Vagina (tissue), 2 donors: Measurements from ENCODE around the gene FAM241A. TPM values are rescaled to one million over a fixed set of nuclear protein-coding genes. Genes with fewer than 3 reads are reported as not detected.
"Not testable (repeated sequence)": the region's sequence is repeated elsewhere in the genome, so short reads cannot be mapped to it uniquely, and the experiment has no call there.

Experiments used
- DNase-seq, 2 donors: peaks; one replicate each; pipeline ENCODE4 v3.0.0-alpha.2; 2017; ENCODE audit errors: extremely low spot score in 2 of 2
- H3K27ac ChIP-seq: fragments of 200-600 bp; sonication (generic); one replicate; pipeline ENCODE4 v1.5.1; 2019
- H3K27me3 ChIP-seq: fragments of 200-600 bp; sonication (generic); one replicate; pipeline ENCODE4 v1.5.1; 2019
- H3K36me3 ChIP-seq, 2 donors: fragments of 200-600 bp; sonication (generic); one replicate each; pipeline ENCODE4 v1.5.1; 2017 to 2019
- H3K4me1 ChIP-seq: fragments of 200-600 bp; sonication (generic); one replicate; pipeline ENCODE4 v1.5.1; 2019
- H3K4me3 ChIP-seq, 2 donors: fragments of 200-600 bp; sonication (generic); 1 replicate in 1 of 2; 2 replicates in 1 of 2; pipeline ENCODE4 v1.5.1; 2016 to 2019
- H3K9me3 ChIP-seq: fragments of 200-600 bp; sonication (generic); one replicate; pipeline ENCODE4 v1.5.1; 2019
- CTCF ChIP-seq, 3 experiments: fragments of 450-650 bp in 2 of 3; fragments of 200-600 bp in 1 of 3; sonication (generic) in 1 of 3; IDR thresholded peaks; one replicate each; pipeline ENCODE4 v1.5.1; 2017 to 2019; ENCODE audit warnings: antibody characterized with exemption in 3 of 3, mild to moderate bottlenecking in 2 of 3, moderate library complexity in 2 of 3
- POLR2A ChIP-seq, 2 donors: fragments of 450-650 bp; IDR thresholded peaks; one replicate each; pipeline ENCODE4 v1.6.1; 2017; ENCODE audit warnings: antibody characterized with exemption in 2 of 2, mild to moderate bottlenecking in 2 of 2, moderate library complexity in 2 of 2
- POLR2AphosphoS5 ChIP-seq, 2 donors: sonication (generic); formaldehyde crosslinking; IDR thresholded peaks; one replicate each; pipeline ENCODE4 v1.9.0; 2017; ENCODE audit warnings: antibody characterized with exemption in 2 of 2, mild to moderate bottlenecking in 2 of 2, low read depth in 1 of 2; ENCODE audit not compliant: insufficient read depth in 1 of 2
- intact Hi-C: fragments of 100-400 bp; cut with DNase I; formaldehyde crosslinking; loops from one replicate; pipeline ENCODE4 v1.15.1; 2023
- total RNA-seq: library from RNA; depleted of rRNA; stranded (reverse); fragments of >200 nt; gene quantifications from one replicate; pipeline ENCODE4 v1.2.3, GENCODE V29; 2016

Gene FAM241A
- total RNA-seq, 1 donor from 2014 or later = 3.4 TPM

GRCh38 chr4:112156553-112156952, 11.3 kb downstream of the FAM241A start:
- no peak for DNase-seq
- Histone ChIP-seq H3K4me3 (no peak overlapping the region), H3K9me3 (no peaks in the 10 kb centered on the region), H3K27ac (no peak overlapping the region), H3K4me1 (no peaks in the 10 kb centered on the region), H3K36me3 (no peaks in the 10 kb centered on the region), H3K27me3 (no peaks in the 10 kb centered on the region)
- no peak for TF ChIP-seq CTCF (IDR thresholded peaks at IDR 0.05)
- no peak for TF ChIP-seq POLR2A (IDR thresholded peaks at IDR 0.05)
- no peak for TF ChIP-seq POLR2AphosphoS5 (IDR thresholded peaks at IDR 0.05; ENCODE audit: insufficient read depth in 1 of 2, low read depth in 1 of 2)
- intact Hi-C loops = no loop called here

DNA sequence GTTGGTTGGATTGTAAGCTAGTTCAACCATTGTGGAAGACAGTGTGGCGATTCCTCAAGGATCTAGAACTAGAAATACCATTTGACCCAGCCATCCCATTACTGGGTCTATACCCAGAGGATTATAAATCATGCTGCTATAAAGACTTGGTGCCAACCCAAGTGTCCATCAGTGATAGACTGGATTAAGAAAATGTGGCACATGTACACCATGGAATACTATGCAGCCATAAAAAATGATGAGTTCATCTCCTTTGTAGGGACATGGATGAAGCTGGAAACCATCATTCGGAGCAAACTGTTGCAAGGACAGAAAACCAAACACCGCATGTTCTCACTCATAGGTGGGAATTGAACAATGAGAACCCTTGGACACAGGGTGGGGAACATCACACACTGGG, 18.5 kb downstream of the FAM241A start:
- intact Hi-C loops, H3K4me1 ChIP-seq, H3K9me3 ChIP-seq, H3K4me3 ChIP-seq, H3K27ac ChIP-seq, DNase-seq, H3K36me3 ChIP-seq, H3K27me3 ChIP-seq: not testable (repeated sequence)

GRCh38 chr4:112167794-112168193, 22.5 kb downstream of the FAM241A start:
- no peak overlapping the region for H3K4me3 ChIP-seq
- no peaks in the 10 kb centered on the region for H3K9me3 ChIP-seq
- H3K27me3 ChIP-seq = no peaks in the 10 kb centered on the region
- H3K27ac ChIP-seq = no peak overlapping the region
- DNase-seq = no peak
- H3K36me3 ChIP-seq = no peaks in the 10 kb centered on the region
- TF ChIP-seq POLR2A (IDR thresholded peaks at IDR 0.05) = no peak
- TF ChIP-seq POLR2AphosphoS5 (IDR thresholded peaks at IDR 0.05; ENCODE audit: insufficient read depth in 1 of 2, low read depth in 1 of 2) = peak in 1 of 2 donors; percentile 65
- intact Hi-C loops = no loop called here
- no peaks in the 10 kb centered on the region for H3K4me1 ChIP-seq

DNA sequence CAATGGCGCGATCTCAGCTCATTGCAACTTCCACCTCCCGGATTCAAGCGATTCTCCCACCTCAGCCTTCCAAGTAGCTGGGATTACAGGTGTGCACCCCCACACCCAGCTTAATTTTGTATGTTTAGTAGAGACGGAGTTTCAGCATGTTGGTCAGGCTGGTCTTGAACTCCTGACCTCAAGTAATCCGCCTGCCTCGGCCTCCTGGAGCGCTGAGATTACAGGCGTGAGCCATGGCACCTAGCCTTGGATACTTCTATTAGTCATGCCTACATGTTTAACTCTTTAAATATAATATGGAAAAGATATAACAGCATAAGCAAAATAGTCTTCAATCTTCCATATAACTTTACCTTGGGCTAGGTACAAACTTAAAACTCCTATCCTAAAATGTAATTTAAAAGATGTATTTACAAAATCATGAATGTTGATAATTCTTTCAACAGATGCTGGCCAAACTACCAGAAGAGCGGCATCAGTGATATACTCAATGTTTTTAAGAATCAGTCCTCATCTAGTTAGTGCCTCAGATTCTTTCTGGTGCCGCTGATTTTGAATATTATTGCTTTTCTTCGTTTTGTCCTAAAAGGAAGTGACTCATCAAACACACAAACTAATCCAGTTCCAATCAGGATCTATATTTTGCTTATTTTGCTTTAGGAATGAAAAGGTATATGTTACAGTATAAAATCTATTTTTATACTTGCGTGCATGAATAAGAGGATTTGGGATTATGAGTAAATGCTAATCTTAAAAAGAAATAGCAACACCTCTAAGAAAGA, 23.7 kb downstream of the FAM241A start:
- H3K4me3 ChIP-seq = no peak overlapping the region
- no peaks in the 10 kb centered on the region for H3K4me1 ChIP-seq
- no peak for DNase-seq
- no peaks in the 10 kb centered on the region for H3K27me3 ChIP-seq
- no peaks in the 10 kb centered on the region for H3K36me3 ChIP-seq
- intact Hi-C loops = no loop called here
- no peaks in the 10 kb centered on the region for H3K9me3 ChIP-seq
- no peak for TF ChIP-seq POLR2AphosphoS5 (IDR thresholded peaks at IDR 0.05; ENCODE audit: insufficient read depth in 1 of 2, low read depth in 1 of 2)
- TF ChIP-seq POLR2A (IDR thresholded peaks at IDR 0.05) = no peak
- TF ChIP-seq CTCF (IDR thresholded peaks at IDR 0.05) = no peak
- no peak overlapping the region for H3K27ac ChIP-seq

GRCh38 chr4:112170451-112170993, 25.3 kb downstream of the FAM241A start:
- no peaks in the 10 kb centered on the region for H3K9me3 ChIP-seq
- no peak overlapping the region for H3K4me3 ChIP-seq
- no peak overlapping the region for H3K27ac ChIP-seq
- no peaks in the 10 kb centered on the region for H3K27me3 ChIP-seq
- DNase-seq = no peak
- no peaks in the 10 kb centered on the region for H3K4me1 ChIP-seq
- H3K36me3 ChIP-seq = no peaks in the 10 kb centered on the region
- TF ChIP-seq CTCF (IDR thresholded peaks at IDR 0.05) = no peak
- TF ChIP-seq POLR2AphosphoS5 (IDR thresholded peaks at IDR 0.05; ENCODE audit: insufficient read depth in 1 of 2, low read depth in 1 of 2) = peak in 1 of 2 donors; percentile 70
- TF ChIP-seq POLR2A (IDR thresholded peaks at IDR 0.05) = no peak
- intact Hi-C loops = no loop called here

DNA sequence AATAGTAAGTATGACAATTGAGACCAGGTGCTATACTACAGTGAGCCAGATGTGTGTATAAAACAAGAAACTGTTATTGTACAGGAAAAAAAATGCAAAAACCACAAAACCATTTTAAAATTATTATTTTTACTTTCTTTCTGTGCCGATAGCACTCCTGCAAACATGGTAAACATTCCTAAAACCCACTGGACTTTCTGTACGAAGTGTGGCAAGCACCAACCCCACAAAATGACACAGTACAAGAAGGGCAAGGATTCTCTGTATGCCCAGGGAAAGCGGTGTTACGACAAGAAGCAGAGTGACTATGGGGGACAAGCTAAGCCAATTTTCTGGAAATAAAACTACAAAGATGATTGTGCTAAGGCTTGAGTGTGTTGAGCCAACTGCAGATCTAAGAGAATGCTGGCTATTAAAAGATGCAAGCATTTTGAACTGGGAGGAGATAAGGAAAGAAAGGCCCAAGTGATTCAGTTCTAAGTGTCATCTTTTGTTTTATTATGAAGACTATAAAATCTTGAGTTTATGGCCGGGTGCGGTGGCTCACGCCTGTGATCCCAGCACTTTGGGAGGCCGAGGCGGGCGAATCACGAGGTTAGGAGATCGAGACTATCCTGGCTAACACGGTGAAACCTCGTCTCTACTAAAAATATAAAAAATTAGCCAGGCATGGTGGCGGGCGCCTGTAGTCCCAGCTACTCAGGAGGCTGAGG, 26.0 kb downstream of the FAM241A start:
- H3K27ac ChIP-seq, H3K4me1 ChIP-seq: not testable (repeated sequence)

More for the DNA sequence above, 26.0 kb downstream of the FAM241A start:
- H3K9me3 ChIP-seq, H3K27me3 ChIP-seq, H3K4me3 ChIP-seq, intact Hi-C loops, H3K36me3 ChIP-seq, DNase-seq: not testable (repeated sequence)
